Activated CD4-positive, alpha-beta T cell treated with anti-CD3 and anti-CD28 coated beads, Interleukin-2, amount 50 U/mL, for 24 hours (primary cell): ENCODE data around the gene TMEM176A.
"Not testable (repeated sequence)": the region's sequence is repeated elsewhere in the genome, so short reads cannot be mapped to it uniquely, and the experiment has no call there.

ENCODE experiments used
- DNase-seq, 2 donors: peaks; one replicate each; pipeline ENCODE4 v3.0.0-alpha.2; 2020; ENCODE audit warnings: low read depth in 1 of 2, low spot score in 1 of 2

The TMEM176A gene

DNA sequence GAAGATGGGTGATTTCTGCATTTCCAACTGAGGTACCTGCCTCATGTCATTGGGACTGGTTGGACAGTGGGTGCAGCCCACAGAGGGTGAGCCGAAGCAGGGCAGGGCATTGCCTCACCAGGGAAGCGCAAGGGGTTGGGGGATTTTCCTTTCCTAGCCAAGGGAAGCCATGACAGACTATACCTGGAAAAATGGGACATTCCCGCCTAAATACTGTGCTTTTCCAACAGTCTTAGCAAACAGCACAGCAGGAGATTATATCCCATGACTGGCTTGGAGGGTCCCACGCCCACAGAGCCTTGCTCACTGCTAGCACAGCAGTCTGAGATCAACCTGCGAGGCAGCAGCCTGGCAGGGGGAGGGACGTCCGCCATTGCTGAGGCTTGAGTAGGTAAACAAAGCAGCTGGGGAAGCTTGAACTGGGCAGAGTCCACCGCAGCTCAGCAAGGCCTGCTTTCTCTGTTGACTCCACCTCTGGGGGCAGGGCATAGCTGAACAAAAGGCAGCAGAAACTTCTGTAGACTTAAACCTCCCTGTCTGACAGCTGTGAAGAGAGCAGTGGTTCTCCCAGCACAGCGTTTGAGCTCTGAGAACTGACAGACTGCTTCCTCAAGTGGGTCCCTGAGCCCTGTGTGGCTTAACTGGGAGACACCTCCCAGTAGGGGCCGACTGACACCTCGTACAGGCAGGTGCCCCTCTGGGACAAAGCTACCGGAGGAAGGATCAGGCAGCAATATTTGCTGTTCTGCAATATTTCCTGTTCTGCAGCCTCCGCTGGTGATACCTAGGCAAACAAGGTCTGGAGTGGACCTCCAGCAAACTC lies 7.3 kb downstream of the TMEM176A start:
- not testable (repeated sequence) for DNase-seq

- DNase-seq: no peak
Observed at GRCh38 chr7:150814328-150815001, 13.9 kb downstream of the TMEM176A start.

DNA sequence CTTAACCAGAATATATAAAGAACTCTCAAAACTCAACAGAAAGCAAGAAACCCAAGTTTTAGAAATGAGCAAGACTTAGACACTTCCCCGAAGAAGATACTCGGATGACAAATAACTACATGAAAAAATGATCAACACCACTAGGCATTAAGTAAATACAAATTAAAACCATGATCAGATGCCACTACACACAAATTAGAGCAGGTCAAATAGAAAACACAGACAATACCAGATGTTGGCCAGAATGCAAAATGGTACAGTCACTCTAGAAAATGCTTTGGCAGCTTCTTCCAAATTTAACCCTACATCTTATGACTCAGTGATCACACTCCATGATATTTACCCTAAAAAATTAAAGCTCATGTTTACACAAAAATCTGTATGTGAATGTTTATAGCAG lies 18.4 kb downstream of the TMEM176A start:
- no peak for DNase-seq

GRCh38 chr7:150820148-150820547 lies 19.6 kb downstream of the TMEM176A start:
- no peak for DNase-seq

- no peak for DNase-seq
Observed at GRCh38 chr7:150820578-150821198, 20.1 kb downstream of the TMEM176A start.

GRCh38 chr7:150823043-150823442 lies 22.5 kb downstream of the TMEM176A start:
- no peak for DNase-seq

DNA sequence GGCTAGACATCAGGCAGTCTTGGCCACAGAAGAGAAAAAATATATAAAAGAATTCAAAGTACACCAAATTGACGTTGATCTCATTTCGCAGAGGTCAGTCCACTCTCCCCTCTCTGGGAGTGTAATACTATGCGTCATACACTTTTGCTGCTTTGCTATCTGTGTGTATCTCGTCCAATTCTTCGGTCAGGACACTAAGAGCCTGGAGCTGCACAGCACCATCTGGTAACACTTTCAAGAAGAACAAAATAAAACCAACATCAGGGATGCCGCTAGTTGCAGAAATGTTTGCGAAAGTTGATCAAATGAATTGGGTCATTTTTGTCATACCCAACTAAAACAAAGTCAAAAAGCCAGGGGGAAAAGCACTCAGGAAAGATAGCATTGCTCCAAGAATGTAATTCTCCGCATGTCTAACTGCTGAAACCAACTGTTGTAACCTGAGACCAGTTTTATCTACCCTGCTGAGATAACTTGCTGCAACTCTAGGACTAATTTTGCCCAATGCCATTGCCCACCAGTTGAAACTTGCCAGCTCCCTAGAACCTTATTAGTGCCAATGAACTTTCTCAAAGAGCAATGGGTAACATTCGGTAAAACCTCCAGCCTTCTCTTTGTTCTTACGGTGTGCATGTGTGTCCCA lies 23.0 kb downstream of the TMEM176A start:
- no peak for DNase-seq

GRCh38 chr7:150824379-150825177 lies 24.0 kb downstream of the TMEM176A start:
- DNase-seq: no peak

GRCh38 chr7:150826061-150826849 lies 25.7 kb downstream of the TMEM176A start:
- DNase-seq: no peak

DNA sequence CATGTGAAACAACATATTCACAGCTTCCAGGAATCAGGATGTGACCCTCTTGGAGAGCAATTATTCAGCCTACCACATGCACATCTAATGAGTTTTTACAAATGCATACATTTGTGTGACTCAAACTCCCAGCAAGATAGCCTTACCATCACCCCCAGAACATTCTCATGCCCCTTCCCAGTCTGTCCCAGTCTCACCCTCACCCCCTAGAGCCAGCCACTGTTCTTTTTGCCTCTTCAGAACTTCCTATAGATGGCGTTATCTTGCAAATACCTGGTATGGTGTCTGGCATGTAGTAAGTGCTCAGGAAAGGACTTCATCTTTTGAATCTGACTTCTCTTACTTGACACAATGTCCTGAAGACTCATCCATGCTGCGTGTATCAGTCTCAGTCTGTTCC lies 27.8 kb downstream of the TMEM176A start:
- DNase-seq: no peak

GRCh38 chr7:150829426-150829825 lies 28.9 kb downstream of the TMEM176A start:
- DNase-seq: no peak

GRCh38 chr7:150830937-150831336 lies 30.4 kb downstream of the TMEM176A start:
- no peak for DNase-seq

- DNase-seq: no peak
Observed at GRCh38 chr7:150831851-150832250, 31.3 kb downstream of the TMEM176A start.

DNA sequence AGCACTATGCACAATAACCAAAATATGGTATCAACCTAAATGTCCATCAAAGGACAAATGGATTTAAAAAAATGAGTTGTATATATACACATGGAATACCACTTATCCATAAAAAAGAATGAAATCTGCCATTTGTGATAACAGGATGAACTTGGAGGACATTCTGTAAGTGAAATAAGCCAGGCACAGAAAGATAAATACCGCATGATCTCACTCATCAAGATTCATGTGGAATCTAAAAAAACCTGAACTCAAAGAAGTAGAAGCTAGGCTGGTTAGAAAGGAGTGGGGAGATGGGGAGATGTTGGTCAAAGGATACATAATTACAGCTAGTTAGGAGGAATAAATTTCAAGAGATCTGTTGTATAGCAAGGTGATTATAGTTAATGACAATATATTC lies 34.5 kb downstream of the TMEM176A start:
- no peak for DNase-seq

DNA sequence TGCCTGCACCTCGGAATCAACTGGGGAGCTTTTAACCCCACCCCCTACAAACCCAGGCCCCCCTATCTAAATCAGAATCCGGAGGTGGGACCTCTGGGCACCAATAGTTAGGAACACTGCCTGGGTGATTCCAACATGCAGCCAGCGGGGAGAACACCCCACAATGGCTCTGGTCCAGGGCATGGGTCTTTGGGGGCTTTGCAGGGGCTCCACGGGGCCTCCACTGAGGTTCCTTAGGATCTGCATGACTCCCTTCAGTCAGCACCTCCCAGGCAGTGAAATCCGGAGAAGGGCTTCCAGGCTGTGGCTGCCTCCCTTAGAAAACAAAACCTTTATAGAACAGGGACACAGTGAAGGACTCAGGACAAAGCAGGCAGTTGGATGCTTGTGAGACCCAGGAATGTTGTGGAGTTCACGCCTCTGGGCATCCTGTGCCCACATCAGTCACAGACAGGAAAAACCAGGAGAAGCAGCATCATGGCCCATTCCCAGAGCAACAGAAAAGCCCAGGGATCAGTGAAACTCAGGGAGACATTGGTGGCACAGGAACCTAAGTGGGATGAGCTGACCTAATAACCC lies 35.2 kb downstream of the TMEM176A start:
- DNase-seq: no peak

DNA sequence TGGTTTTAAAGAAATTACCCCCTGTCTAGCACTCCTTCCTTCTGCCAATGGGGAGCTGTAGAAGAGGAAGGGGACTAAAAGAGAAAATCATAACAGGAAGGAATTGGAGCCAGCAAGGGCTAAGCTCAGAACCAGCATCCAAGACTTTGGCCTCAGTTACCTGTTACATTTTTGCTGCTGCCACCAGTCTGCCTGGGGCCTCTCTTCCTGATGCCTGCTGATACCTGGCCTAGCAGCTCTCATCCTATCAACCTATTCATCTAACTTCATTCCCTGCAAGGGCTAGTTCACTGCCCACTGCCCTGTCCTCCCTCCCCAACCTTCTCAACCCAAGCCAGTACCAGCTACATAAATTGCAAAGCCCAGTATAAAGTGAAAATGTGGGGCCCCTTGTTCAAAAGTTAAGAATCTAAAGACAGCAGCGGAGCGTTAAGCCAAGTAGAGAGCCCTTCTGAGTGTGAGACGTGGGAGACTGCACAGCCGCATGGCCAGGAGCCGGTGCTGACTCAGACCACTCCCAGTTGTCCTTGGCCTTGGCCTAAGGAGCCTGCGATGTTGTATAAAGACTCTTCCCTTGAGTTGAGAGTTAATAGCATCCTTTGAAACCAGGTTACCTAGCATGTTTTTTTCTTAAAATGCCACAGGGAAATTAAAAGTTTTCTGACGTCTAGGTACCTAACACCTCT lies 38.5 kb downstream of the TMEM176A start:
- DNase-seq: no peak

- DNase-seq: no peak
Observed at GRCh38 chr7:150842018-150842417, 41.4 kb downstream of the TMEM176A start.

DNA sequence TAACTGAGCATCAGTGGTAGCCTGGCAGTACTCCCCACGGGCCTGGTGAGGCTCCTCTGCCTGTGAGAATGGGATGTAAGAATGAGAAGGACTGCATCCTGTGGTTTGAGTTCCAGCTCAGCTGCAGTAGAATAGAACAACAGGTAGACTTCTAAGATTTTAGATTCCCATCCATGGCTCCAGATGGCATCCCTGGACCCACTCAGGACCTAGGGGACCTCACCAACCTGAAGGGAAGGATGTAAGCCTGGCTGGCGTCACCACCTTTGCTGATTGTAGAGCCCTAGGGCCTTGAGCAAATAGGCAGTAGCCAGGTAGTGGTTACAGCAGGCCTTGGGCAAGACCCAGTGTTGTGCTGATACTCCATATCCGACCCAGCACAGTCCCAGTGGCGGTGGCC lies 42.1 kb downstream of the TMEM176A start:
- DNase-seq: no peak

DNA sequence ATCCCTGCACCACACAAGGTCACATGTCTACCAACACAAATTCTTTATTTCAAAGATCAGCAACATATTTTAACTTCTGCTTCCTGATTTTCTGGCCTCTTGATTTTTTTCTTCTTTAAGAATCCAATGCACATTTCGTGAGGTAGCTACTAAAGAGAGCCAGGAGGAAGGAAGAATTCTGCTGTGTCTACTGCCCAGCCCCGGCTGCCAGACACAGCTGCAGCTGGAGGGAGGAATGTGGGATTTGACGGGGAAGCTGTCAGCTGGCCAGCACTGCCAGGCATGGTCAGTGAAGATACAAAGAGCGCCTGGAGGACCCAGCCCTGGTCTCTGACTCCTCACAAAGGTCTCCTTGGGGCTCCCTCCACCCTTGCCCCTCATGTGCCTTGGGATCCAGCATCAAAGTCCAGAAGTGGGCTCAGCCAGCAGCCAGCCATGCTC lies 44.9 kb downstream of the TMEM176A start:
- DNase-seq: no peak
